Chondrocyte (in vitro differentiated cells): ENCODE results near the gene RPTOR. TPM values are rescaled to one million over a fixed set of nuclear protein-coding genes. Genes with fewer than 3 reads are reported as not detected.

ENCODE experiments used
- DNase-seq: peaks from one replicate; pipeline ENCODE4 v3.0.0; 2021; ENCODE audit warnings: mixed read lengths, low spot score
- H3K27ac Mint-ChIP-seq: one replicate; pipeline ENCODE4 v1.8.0; 2021; ENCODE audit warnings: mild to moderate bottlenecking, moderate library complexity, mixed read lengths; ENCODE audit not compliant: unreplicated experiment
- H3K27me3 Mint-ChIP-seq: 2 replicates; pipeline ENCODE4 v1.8.0; 2021; ENCODE audit warnings: low read depth, mixed read lengths
- H3K36me3 Mint-ChIP-seq: 2 replicates; pipeline ENCODE4 v1.8.0; 2021; ENCODE audit warnings: low read depth, mixed read lengths
- H3K4me1 Mint-ChIP-seq: 2 replicates; pipeline ENCODE4 v1.8.0; 2021; ENCODE audit warnings: low read depth, mild to moderate bottlenecking, mixed read lengths
- H3K4me3 Mint-ChIP-seq: one replicate; pipeline ENCODE4 v1.8.0; 2021; ENCODE audit warnings: mild to moderate bottlenecking, moderate library complexity, mixed read lengths; ENCODE audit not compliant: unreplicated experiment
- H3K9me3 Mint-ChIP-seq: 2 replicates; pipeline ENCODE4 v1.8.0; 2021; ENCODE audit warnings: low read depth, mixed read lengths
- total RNA-seq: library from RNA; stranded (reverse); gene quantifications from 3 replicates; pipeline ENCODE4 v1.2.1, GENCODE V29; 2021
- TF ChIP-seq, protein P1 (sequence below): fragments of 200-600 bp; sonication (generic); IDR thresholded peaks from 2 replicates; pipeline ENCODE4 v1.5.0; 2021; ENCODE audit warnings: antibody characterized with exemption, mild to moderate bottlenecking, moderate library complexity

RPTOR gene
- total RNA-seq, 1 donor from 2014 or later: 30.9 TPM

- Mint-ChIP-seq H3K36me3 (peaks cover 12% of the 10 kb centered on the region), H3K27me3 (no peaks in the 10 kb centered on the region), H3K27ac (no peak overlapping the region), H3K9me3 (no peaks in the 10 kb centered on the region), H3K4me3 (no peak overlapping the region), H3K4me1 (peaks cover 5% of the 10 kb centered on the region)
- TF ChIP-seq, protein P1, sequence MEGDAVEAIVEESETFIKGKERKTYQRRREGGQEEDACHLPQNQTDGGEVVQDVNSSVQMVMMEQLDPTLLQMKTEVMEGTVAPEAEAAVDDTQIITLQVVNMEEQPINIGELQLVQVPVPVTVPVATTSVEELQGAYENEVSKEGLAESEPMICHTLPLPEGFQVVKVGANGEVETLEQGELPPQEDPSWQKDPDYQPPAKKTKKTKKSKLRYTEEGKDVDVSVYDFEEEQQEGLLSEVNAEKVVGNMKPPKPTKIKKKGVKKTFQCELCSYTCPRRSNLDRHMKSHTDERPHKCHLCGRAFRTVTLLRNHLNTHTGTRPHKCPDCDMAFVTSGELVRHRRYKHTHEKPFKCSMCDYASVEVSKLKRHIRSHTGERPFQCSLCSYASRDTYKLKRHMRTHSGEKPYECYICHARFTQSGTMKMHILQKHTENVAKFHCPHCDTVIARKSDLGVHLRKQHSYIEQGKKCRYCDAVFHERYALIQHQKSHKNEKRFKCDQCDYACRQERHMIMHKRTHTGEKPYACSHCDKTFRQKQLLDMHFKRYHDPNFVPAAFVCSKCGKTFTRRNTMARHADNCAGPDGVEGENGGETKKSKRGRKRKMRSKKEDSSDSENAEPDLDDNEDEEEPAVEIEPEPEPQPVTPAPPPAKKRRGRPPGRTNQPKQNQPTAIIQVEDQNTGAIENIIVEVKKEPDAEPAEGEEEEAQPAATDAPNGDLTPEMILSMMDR: no peak
- DNase-seq: peak; percentile 90
Observed at GRCh38 chr17:80884811-80885210, 340.2 kb downstream of the RPTOR start.

GRCh38 chr17:80885947-80886582 is 341.4 kb downstream of the RPTOR start:
- H3K27me3 Mint-ChIP-seq: no peaks in the 10 kb centered on the region
- peaks cover 12% of the 10 kb centered on the region for H3K36me3 Mint-ChIP-seq
- DNase-seq: peak; percentile 67
- no peak overlapping the region for H3K27ac Mint-ChIP-seq
- peaks cover 15% of the 10 kb centered on the region for H3K4me1 Mint-ChIP-seq
- H3K4me3 Mint-ChIP-seq: no peak overlapping the region
- no peaks in the 10 kb centered on the region for H3K9me3 Mint-ChIP-seq
- TF ChIP-seq, protein P1: no peak

GRCh38 chr17:80886641-80887573 is 342.3 kb downstream of the RPTOR start:
- Mint-ChIP-seq H3K27me3 (no peaks in the 10 kb centered on the region), H3K36me3 (peaks cover 8% of the 10 kb centered on the region), H3K4me1 (peaks cover 23% of the 10 kb centered on the region), H3K9me3 (no peaks in the 10 kb centered on the region), H3K4me3 (no peak overlapping the region), H3K27ac (no peak overlapping the region)
- DNase-seq: peak; percentile 86
- TF ChIP-seq, protein P1: no peak

GRCh38 chr17:80887639-80888175 is 343.1 kb downstream of the RPTOR start:
- Mint-ChIP-seq H3K4me3 (no peak overlapping the region), H3K27me3 (no peaks in the 10 kb centered on the region), H3K36me3 (peaks cover 5% of the 10 kb centered on the region), H3K27ac (no peak overlapping the region), H3K9me3 (no peaks in the 10 kb centered on the region), H3K4me1 (peaks cover 31% of the 10 kb centered on the region)
- TF ChIP-seq, protein P1: no peak
- DNase-seq: peak; percentile 59
